ENCODE measurements around the gene FAM227B.

The FAM227B gene

DNA sequence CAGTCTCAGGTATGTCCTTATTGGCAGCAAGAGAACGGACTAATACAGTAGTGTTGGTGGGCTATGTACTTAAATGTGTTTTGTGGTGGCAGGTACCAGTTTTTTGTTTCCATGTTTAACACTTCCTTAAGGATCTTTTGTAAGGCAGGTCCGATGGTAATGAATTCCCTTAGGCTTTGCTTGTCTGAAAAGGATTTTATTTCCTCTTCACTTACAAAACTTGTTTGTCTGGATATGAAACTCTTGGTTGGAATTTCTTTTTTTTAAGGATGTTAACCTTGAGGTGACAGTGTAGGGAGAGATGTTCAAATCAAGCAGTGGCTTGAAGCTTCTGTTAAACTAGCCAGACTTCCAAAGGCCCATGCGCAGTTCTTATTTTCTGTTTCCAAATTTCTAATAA, 319.8 kb downstream of the FAM227B start:
- no peak for DNase-seq

DNA sequence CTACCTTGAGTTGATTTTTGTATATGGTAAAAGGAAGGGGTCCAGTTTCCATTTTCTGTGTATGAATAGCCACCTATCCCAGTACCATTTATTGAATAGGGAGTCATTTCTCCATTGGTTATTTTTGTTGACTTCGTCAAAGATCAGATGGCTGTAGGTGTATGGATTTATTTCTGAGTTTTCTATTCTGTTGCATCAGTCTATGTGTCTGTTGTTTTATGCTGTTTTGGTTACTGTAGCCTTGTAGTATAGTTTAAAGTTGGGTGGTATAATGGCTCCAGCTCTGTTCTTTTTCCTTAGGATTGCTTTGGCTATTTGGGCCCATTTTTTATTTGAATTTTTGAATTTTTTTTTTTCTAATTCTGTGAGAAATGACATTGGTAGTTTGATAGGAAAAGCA, 323.0 kb downstream of the FAM227B start:
- DNase-seq = no peak

DNA sequence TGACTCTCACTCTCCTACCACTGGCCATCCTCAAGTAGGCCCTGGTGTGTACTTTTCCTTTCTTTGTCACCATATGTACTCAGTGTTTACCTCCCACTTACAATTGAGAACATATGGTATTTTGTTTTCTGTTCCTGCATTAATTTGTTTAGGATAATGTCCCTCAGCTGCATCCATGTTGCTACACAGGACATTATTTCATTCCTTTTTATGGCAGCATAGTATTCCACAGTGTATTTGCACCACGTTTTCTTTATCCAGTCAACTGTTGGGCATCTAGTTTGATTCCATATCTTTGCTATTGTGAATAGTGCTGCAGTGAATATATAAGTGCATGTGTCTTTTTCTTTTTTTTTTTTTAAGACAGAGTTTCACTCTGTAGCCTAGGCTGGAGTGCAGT, 324.4 kb downstream of the FAM227B start:
- no peak for DNase-seq

DNA sequence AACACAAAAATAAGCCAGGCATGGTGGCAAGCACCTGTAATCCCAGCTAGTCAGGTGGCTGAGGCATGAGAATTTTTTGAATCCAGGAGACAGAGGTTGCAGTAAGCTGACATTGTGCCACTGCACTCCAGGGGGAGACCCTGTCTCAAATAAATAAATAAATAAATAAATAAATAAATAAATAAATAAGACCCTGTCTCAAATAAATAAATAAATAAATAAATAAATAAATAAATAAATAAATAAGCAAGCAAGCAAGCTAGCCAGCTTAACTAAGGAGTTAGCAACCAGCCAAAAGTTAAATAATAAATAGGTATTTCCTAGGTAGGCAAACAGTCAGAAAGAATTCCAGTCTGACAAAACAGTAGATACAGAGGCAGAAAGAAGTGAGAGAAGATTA, 326.7 kb downstream of the FAM227B start:
- DNase-seq = no peak

DNA sequence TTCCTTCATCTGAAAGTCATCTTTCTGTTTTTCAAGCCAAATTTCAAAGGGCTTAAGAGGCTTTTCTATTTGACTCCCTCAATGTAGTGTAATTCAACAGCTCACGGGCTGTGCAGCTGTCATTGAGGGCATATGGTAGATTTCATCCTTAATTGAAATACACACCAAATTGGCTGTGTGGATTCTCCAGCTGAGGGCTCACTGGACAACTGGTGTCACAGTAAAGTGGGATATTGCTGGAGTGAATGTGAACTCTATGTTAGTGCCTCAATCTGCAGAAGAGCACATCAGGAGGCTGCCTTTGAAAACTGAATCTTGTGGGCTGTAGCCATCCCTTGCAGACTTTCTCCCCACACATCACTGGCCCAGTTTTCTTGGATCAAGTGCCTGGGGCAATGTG, 330.4 kb downstream of the FAM227B start:
- DNase-seq = no peak

DNA sequence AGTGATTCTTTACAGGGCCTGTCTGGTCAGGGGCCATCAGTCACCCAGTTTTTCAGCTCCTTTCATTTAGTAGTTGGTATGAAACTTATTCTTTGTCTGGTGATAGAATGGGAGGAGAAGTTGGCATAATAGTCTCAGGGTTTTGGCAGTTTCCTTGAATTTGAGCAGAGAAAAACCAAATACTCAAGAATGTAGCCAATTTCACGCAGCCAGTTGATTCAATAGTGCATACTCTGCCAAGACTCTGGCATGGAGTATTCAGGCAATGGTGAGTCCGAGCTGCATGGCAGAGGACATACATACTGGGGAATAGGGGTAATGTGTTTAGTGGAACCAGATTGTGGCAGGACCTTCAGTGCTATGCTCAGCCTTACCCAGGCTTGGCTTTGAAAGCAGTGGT, 332.2 kb downstream of the FAM227B start:
- DNase-seq = no peak

DNA sequence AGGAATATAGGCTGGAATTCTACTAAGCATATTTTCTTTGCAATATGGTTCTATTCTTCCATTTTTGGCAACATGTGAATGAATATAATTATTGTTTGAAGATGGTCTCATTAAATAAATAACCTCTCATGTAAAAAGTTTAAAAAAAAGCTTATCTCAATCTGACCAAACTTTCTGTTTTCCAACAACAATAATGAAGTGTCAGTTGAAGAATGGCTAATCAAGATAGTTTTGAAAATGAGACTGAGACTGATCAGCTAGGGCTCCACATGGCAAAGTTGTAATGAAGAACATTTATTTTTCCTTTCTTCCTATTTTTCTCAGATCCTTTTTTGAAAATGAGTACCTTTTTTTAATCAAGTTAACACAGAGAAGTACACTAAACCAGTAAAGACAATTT, 333.1 kb downstream of the FAM227B start:
- DNase-seq = no peak

DNA sequence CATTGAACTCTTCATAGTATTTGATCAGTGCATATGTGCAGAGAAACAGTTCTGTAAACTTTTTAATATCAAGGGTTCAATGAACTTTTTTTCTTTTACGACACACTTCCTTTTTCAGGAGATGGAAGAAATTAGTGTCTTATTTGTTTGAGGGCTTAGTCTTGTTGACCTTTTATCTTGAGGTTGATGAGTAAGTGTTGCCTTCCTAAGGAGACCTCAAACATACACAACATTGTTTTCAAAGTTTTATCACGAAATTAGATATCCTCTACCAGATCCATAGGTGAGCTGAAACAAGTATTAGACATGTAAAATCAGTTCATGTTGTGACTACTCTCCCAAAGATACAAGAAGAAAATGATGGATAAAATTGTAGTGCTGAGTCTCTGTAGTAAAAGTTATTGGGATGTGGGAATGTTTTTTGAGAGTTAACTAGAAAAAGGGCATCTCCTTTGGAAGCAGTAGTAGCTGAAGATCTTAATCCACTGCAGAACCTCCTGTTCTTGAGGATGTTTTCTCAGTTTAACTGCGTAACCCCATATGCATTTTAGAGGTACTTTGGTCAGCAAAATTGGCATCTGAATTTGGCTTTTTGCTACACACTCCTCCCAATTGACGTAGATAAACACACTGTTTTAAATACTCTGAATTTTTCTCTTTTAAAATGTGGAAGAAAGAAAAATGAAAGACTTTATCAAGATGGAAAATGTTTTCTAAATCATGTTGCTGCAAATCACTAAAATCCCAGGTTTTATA, 333.8 kb downstream of the FAM227B start:
- DNase-seq = no peak

DNA sequence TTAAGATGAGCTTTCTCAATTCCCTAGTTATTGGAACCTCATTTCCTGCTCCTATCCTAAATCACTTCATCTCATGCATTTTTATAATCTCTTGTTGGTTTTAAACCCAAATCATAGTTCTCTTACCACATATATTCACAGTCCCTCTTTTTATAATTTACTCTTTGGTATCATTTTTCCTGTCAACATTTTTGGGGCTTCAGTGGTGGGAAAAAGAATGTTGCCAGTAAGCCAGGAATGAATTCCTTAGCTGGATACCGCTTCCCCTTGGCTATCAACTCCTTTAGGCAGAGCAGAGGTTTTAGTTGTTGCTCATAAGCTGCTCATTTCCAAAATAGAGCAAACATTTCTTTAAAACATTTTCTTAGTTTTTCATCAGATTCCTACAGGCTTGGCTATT, 338.3 kb downstream of the FAM227B start:
- no peak for DNase-seq

DNA sequence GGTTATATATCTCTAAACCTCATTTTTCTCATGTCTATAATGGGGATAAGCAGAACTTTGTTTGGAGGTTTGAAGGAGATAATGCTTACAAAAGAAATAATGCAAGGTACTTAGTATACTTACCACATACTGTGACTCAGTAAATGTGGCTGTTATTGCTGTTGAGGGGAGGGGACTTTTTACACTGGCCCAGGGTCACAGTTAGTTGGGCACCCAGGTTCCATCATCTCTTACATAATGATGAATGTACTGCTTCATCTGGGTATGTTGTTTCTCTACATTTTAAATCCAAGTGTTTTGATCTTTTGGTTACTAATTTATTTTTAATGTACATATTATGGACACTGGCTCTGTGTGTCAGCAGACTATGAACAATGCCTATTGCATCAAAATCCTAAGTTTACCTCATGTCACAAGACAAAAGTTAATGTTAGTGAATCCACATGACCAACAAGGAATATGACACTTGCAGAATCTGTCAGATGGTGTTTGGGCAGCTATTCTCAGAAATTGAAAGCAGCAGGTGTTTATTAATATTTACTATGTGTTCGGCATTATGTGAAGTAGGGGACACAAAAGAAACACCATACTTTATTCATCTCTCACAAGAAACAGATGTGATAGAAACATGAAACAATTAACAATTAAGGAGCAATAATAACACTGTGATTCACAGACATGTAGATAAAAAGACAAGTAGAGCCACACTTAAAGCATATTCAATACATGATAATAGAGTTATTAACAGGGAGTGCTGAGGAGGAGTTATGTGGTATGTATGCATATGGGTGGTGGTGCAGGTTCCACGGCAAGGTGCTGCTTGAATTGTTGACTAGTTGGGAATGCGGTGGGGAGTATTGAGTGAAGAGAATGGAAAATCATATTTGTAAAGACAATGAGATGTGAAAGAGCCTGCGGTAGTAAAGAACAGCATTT, 340.8 kb downstream of the FAM227B start:
- no peak for DNase-seq

DNA sequence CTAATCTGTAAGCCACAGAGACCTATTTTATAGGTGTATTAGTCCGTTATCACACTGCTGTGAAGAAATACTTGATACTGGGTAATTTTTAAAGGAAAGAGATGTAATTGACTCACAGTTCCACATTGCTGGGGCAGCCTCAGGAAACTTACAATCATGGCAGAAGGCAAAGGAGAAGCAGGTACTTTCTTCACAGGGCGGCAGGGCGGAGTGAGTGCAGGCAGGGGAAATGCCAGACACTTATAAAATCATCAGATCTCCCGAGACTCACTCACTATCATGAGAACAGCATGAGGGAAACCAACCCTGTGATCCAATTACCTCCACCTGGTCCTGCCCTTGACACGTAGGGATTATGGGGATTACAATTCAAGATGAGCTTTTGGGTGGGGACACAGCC, 341.9 kb downstream of the FAM227B start:
- no peak for DNase-seq

Data from nucleus accumbens (tissue), 56 donors.